Stimulated activated CD4-positive, alpha-beta T cell treated with anti-CD3 and anti-CD28 coated beads, Interleukin-1b, Interleukin-23, amount 100 ng/mL, for 48 hours (primary cell): ENCODE measurements around the gene PYGO2.
A peak's percentile ranks its signal among the peaks of the same experiment; 100 is the strongest.
"Not testable (repeated sequence)": the region's sequence is repeated elsewhere in the genome, so short reads cannot be mapped to it uniquely, and the experiment has no call there.

Experiments used
- DNase-seq: peaks from one replicate; pipeline ENCODE4 v3.0.0-alpha.2; 2020

The PYGO2 gene

GRCh38 chr1:154999571-155000410 is 38.2 kb upstream of the PYGO2 start:
- DNase-seq, result peak; percentile 71

- DNase-seq, result peak; percentile 82
These were observed 37.4 kb upstream of the PYGO2 start for GRCh38 chr1:154998818-154999570.

GRCh38 chr1:154998201-154998780 is 36.7 kb upstream of the PYGO2 start:
- no peak for DNase-seq

GRCh38 chr1:154996966-154997701 is 35.6 kb upstream of the PYGO2 start:
- DNase-seq, result no peak

- not testable (repeated sequence) for DNase-seq
These were observed 33.9 kb upstream of the PYGO2 start for GRCh38 chr1:154995301-154995983.

- DNase-seq, result no peak
These were observed 33.0 kb upstream of the PYGO2 start for GRCh38 chr1:154994591-154994990.

- no peak for DNase-seq
These were observed 32.6 kb upstream of the PYGO2 start for GRCh38 chr1:154994269-154994587.

GRCh38 chr1:154993572-154994268 is 32.1 kb upstream of the PYGO2 start, which contains the start of gene LENEP:
Gene LENEP, plus strand, starts transcription at chr1:154993586. Its CDS starts 22 bp downstream, at chr1:154993608.
- DNase-seq, result no peak

- no peak for DNase-seq
These were observed 31.4 kb upstream of the PYGO2 start for GRCh38 chr1:154992721-154993571.

GRCh38 chr1:154990276-154990675 is 28.7 kb upstream of the PYGO2 start:
- DNase-seq, result no peak

- no peak for DNase-seq
These were observed 27.7 kb upstream of the PYGO2 start for GRCh38 chr1:154989195-154989860.

GRCh38 chr1:154988058-154988954 is 26.7 kb upstream of the PYGO2 start:
- no peak for DNase-seq

GRCh38 chr1:154987326-154987725 is 25.7 kb upstream of the PYGO2 start:
- no peak for DNase-seq

- DNase-seq, result not testable (repeated sequence)
These were observed 25.2 kb upstream of the PYGO2 start for GRCh38 chr1:154986736-154987135.

GRCh38 chr1:154983776-154984466 is 22.3 kb upstream of the PYGO2 start:
- no peak for DNase-seq

- DNase-seq, result peak; percentile 97
These were observed 21.5 kb upstream of the PYGO2 start, which contains the start of gene FLAD1 for GRCh38 chr1:154982897-154983648. Gene FLAD1, plus strand, starts transcription at chr1:154983344. Its CDS starts 351 bp downstream, at chr1:154983695.

- DNase-seq, result no peak
These were observed 20.8 kb upstream of the PYGO2 start for GRCh38 chr1:154982341-154982740.

- DNase-seq, result no peak
These were observed 16.8 kb upstream of the PYGO2 start for GRCh38 chr1:154978360-154978759.
